ENCODE measurements around the gene FILIP1L. TPM values are rescaled to one million over a fixed set of nuclear protein-coding genes. Genes with fewer than 3 reads are reported as not detected.

Gene FILIP1L
- total RNA-seq, 2 experiments from 2014 or later: not detected

GRCh38 chr3:99978221-99978620, 136.1 kb downstream of the FILIP1L start:
- no peak overlapping the region for H3K4me2 ChIP-seq (ENCODE audit: low read length)
- DNase-seq (ENCODE audit: low spot score): no peak
- no peaks in the 10 kb centered on the region for H3K79me2 ChIP-seq (ENCODE audit: insufficient read depth, low read depth, low read length)
- no peaks in the 10 kb centered on the region for H3K9me2 ChIP-seq (ENCODE audit: insufficient read depth, low read length)
- H3K27ac ChIP-seq (ENCODE audit: low read depth, low read length, poor library complexity, severe bottlenecking): no peak overlapping the region
- TF ChIP-seq CTCF (conservative IDR thresholded peaks at IDR 0.05; ENCODE audit: low read length) (no peak), EZH2phosphoT487 (IDR thresholded peaks at IDR 0.05; ENCODE audit: borderline replicate concordance, low read depth, low read length) (no peak)
- H4K20me1 ChIP-seq (ENCODE audit: insufficient read depth, low read length): no peaks in the 10 kb centered on the region
- no peaks in the 10 kb centered on the region for H3K36me3 ChIP-seq (ENCODE audit: insufficient read depth, low read length)
- no peak overlapping the region for H2AFZ ChIP-seq (ENCODE audit: low read length)
- H3K4me1 ChIP-seq (ENCODE audit: insufficient read depth, low read length, poor library complexity, severe bottlenecking): no peaks in the 10 kb centered on the region
- H3K4me3 ChIP-seq (ENCODE audit: low read depth, low read length, poor library complexity, severe bottlenecking): no peak overlapping the region
- no peaks in the 10 kb centered on the region for H3K9me3 ChIP-seq (ENCODE audit: low read length)
- intact Hi-C loops (cut with micrococcal nuclease; ENCODE audit: unreplicated experiment): no loop called here
- no TSS peak for BruUV-seq (replicated peaks)
- ChIA-PET POLR2A (interaction anchor here (0.7 to 1.4 kb wide), 2 partner anchors 23 to 27 kb away, joined by 4 read pairs; no protein-coding TSS in a partner anchor), CTCF (ENCODE audit: unreplicated experiment) (no interaction called here)

- H3K4me1 ChIP-seq (ENCODE audit: insufficient read depth, low read length, poor library complexity, severe bottlenecking): no peaks in the 10 kb centered on the region
- H3K9me3 ChIP-seq (ENCODE audit: low read length): no peaks in the 10 kb centered on the region
- ChIA-PET CTCF (ENCODE audit: unreplicated experiment) (no interaction called here), POLR2A (no interaction called here)
- no peak for DNase-seq (ENCODE audit: low spot score)
- H4K20me1 ChIP-seq (ENCODE audit: insufficient read depth, low read length): no peaks in the 10 kb centered on the region
- H3K79me2 ChIP-seq (ENCODE audit: insufficient read depth, low read depth, low read length): no peaks in the 10 kb centered on the region
- H3K27ac ChIP-seq (ENCODE audit: low read depth, low read length, poor library complexity, severe bottlenecking): no peak overlapping the region
- BruUV-seq (replicated peaks): no TSS peak
- TF ChIP-seq CTCF (conservative IDR thresholded peaks at IDR 0.05; ENCODE audit: low read length) (no peak), EZH2phosphoT487 (IDR thresholded peaks at IDR 0.05; ENCODE audit: borderline replicate concordance, low read depth, low read length) (no peak)
- no peak overlapping the region for H3K4me3 ChIP-seq (ENCODE audit: low read depth, low read length, poor library complexity, severe bottlenecking)
- H3K9me2 ChIP-seq (ENCODE audit: insufficient read depth, low read length): no peaks in the 10 kb centered on the region
- intact Hi-C loops (cut with micrococcal nuclease; ENCODE audit: unreplicated experiment): no loop called here
- no peaks in the 10 kb centered on the region for H3K36me3 ChIP-seq (ENCODE audit: insufficient read depth, low read length)
- H3K4me2 ChIP-seq (ENCODE audit: low read length): no peak overlapping the region
- no peak overlapping the region for H2AFZ ChIP-seq (ENCODE audit: low read length)
These were observed 137.7 kb downstream of the FILIP1L start for GRCh38 chr3:99976584-99976983.

GRCh38 chr3:99974989-99975388, 139.3 kb downstream of the FILIP1L start:
- no peaks in the 10 kb centered on the region for H3K4me1 ChIP-seq (ENCODE audit: insufficient read depth, low read length, poor library complexity, severe bottlenecking)

More at GRCh38 chr3:99974989-99975388, 139.3 kb downstream of the FILIP1L start:
- BruUV-seq (replicated peaks): no TSS peak
- Histone ChIP-seq H4K20me1 (ENCODE audit: insufficient read depth, low read length) (no peaks in the 10 kb centered on the region), H3K4me2 (ENCODE audit: low read length) (no peak overlapping the region), H3K79me2 (ENCODE audit: insufficient read depth, low read depth, low read length) (no peaks in the 10 kb centered on the region), H3K9me2 (ENCODE audit: insufficient read depth, low read length) (no peaks in the 10 kb centered on the region), H3K27ac (ENCODE audit: low read depth, low read length, poor library complexity, severe bottlenecking) (no peak overlapping the region), H3K4me3 (ENCODE audit: low read depth, low read length, poor library complexity, severe bottlenecking) (no peak overlapping the region), H3K36me3 (ENCODE audit: insufficient read depth, low read length) (no peaks in the 10 kb centered on the region), H3K9me3 (ENCODE audit: low read length) (no peaks in the 10 kb centered on the region), H2AFZ (ENCODE audit: low read length) (no peak overlapping the region)
- POLR2A ChIA-PET: no interaction called here
- no peak for DNase-seq (ENCODE audit: low spot score)
- CTCF ChIA-PET (ENCODE audit: unreplicated experiment): no interaction called here
- no peak for TF ChIP-seq EZH2phosphoT487 (IDR thresholded peaks at IDR 0.05; ENCODE audit: borderline replicate concordance, low read depth, low read length)
- TF ChIP-seq CTCF (conservative IDR thresholded peaks at IDR 0.05; ENCODE audit: low read length): no peak
- intact Hi-C loops (cut with micrococcal nuclease; ENCODE audit: unreplicated experiment): no loop called here
